Mesendoderm (in vitro differentiated cells): ENCODE data around the gene TBC1D22B.

ENCODE experiments used
- DNase-seq: peaks from one replicate; pipeline ENCODE4 v3.0.0; 2013
- H2AK5ac ChIP-seq: 2 replicates; pipeline ENCODE4 v1.6.1; 2013; ENCODE audit warnings: low read length, inconsistent platforms
- H2BK120ac ChIP-seq: 2 replicates; pipeline ENCODE4 v1.6.1; 2013; ENCODE audit warnings: low read depth, mild to moderate bottlenecking, low read length, moderate library complexity, mixed read lengths
- H2BK15ac ChIP-seq: replicated peaks from 2 replicates; pipeline ENCODE4 v1.6.1; 2013; ENCODE audit warnings: low read depth, mild to moderate bottlenecking, moderate library complexity
- H2BK5ac ChIP-seq: 2 replicates; pipeline ENCODE4 v1.6.1; 2013; ENCODE audit warnings: low read length, inconsistent platforms
- H3K18ac ChIP-seq: 2 replicates; pipeline ENCODE4 v1.6.1; 2013; ENCODE audit warnings: mild to moderate bottlenecking, low read length, mixed read lengths
- H3K23ac ChIP-seq: one replicate; pipeline ENCODE4 v1.6.1; 2013; ENCODE audit warnings: low read length
- H3K27ac ChIP-seq: 2 replicates; pipeline ENCODE4 v1.5.1; 2013; ENCODE audit warnings: low read depth, mild to moderate bottlenecking, inconsistent platforms, low read length, moderate library complexity
- H3K27me3 ChIP-seq: 2 replicates; pipeline ENCODE4 v1.6.1; 2013; ENCODE audit warnings: low read length, control low read depth, mild to moderate bottlenecking, inconsistent platforms; ENCODE audit not compliant: insufficient read depth, poor library complexity
- H3K36me3 ChIP-seq: 2 replicates; pipeline ENCODE4 v1.6.1; 2013; ENCODE audit warnings: low read length, inconsistent platforms; ENCODE audit not compliant: control insufficient read depth, insufficient read depth
- H3K4ac ChIP-seq: one replicate; pipeline ENCODE4 v1.6.1; 2013; ENCODE audit warnings: low read depth, mild to moderate bottlenecking, low read length, moderate library complexity
- H3K4me1 ChIP-seq: 2 replicates; pipeline ENCODE4 v1.6.1; 2013; ENCODE audit warnings: low read depth, low read length, inconsistent platforms; ENCODE audit not compliant: control insufficient read depth
- H3K4me2 ChIP-seq: 2 replicates; pipeline ENCODE4 v1.6.1; 2013; ENCODE audit warnings: low read length
- H3K4me3 ChIP-seq: 2 replicates; pipeline ENCODE4 v1.5.1; 2013; ENCODE audit warnings: mild to moderate bottlenecking, low read length
- H3K56ac ChIP-seq: one replicate; pipeline ENCODE4 v1.6.1; 2013; ENCODE audit warnings: low read length
- H3K79me1 ChIP-seq: 2 replicates; pipeline ENCODE4 v1.6.1; 2013; ENCODE audit warnings: low read length, inconsistent platforms
- H3K79me2 ChIP-seq: 2 replicates; pipeline ENCODE4 v1.6.1; 2013; ENCODE audit warnings: mild to moderate bottlenecking, low read length; ENCODE audit not compliant: control insufficient read depth, insufficient read depth
- H3K9ac ChIP-seq: 2 replicates; pipeline ENCODE4 v1.6.1; 2013; ENCODE audit warnings: low read length, inconsistent platforms
- H4K5ac ChIP-seq: one replicate; pipeline ENCODE4 v1.6.1; 2013; ENCODE audit warnings: low read length
- H4K8ac ChIP-seq: one replicate; pipeline ENCODE4 v1.6.1; 2013; ENCODE audit warnings: low read depth, mild to moderate bottlenecking, control low read depth, low read length, moderate library complexity
- WGBS: extraction: QIAGEN DNeasy Blood & Tissue Kit; methylation state at CpG from one replicate; pipeline ENCODE4 v1.1.7; 2013; ENCODE audit warnings: low lambda C conversion rate, missing lambda C conversion rate; ENCODE audit not compliant: insufficient coverage; ENCODE audit errors: extremely low coverage; 5-methylcytosine and 5-hydroxymethylcytosine counted together

TBC1D22B gene

DNA sequence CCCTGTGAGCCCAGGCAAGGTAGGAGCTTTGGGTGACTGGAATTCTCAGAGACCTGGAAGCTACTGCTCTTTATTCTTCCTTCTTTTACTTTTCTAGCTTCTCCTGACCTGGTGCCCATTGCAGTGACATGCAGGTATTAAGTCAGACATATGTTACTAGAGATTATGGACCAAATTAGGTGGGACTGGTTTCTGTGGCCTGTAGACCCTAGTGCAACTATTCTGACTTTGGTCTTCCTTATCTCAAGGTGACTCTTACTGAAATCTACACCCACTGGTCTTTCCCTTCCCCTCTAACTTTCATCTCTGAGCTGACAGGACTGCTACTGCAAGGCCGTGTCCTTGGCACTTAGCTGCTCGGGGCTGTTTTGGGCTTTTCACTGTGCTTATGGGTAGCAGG, 24.8 kb downstream of the TBC1D22B start:
- no peak overlapping the region for H2AK5ac ChIP-seq
- H2BK15ac ChIP-seq = no peak overlapping the region
- no peak overlapping the region for H2BK5ac ChIP-seq
- H3K4me1 ChIP-seq = no peaks in the 10 kb centered on the region
- H2BK120ac ChIP-seq = no peak overlapping the region
- H3K56ac ChIP-seq = no peak overlapping the region
- no peak overlapping the region for H3K27ac ChIP-seq
- H3K27me3 ChIP-seq = no peaks in the 10 kb centered on the region
- peaks cover 6% of the 10 kb centered on the region for H3K36me3 ChIP-seq
- no peak overlapping the region for H3K4me3 ChIP-seq
- H3K23ac ChIP-seq = no peak overlapping the region
- H3K9ac ChIP-seq = no peak overlapping the region
- no peak overlapping the region for H4K8ac ChIP-seq
- H3K18ac ChIP-seq = no peak overlapping the region
- DNase-seq = no peak
- no peaks in the 10 kb centered on the region for H3K79me2 ChIP-seq
- no peak overlapping the region for H3K4ac ChIP-seq
- no peak overlapping the region for H3K4me2 ChIP-seq
- H4K5ac ChIP-seq = no peak overlapping the region
- no CpG with 5 or more reads among the region's 2 CpGs for WGBS
- H3K79me1 ChIP-seq = peaks cover 2% of the 10 kb centered on the region

DNA sequence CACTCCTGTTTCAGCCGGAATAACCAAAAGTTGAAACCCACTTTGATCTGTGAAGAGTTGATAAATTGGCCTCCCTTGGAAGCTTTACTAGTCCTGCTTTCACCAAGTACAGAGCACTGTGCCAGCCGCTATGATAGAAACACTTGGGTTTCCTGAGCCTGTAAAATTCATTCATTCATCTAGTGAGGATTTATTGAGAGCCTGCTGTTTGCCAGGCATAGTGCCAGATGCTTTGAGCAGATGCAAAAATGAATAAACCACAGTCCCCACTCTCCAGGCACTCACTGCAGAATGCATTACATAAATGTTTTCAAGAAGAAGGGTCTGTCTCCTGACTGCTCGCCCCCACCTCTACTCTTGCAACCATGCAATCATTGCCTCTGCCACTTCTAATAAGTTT, 25.7 kb downstream of the TBC1D22B start:
- H3K79me1 ChIP-seq = peaks cover 2% of the 10 kb centered on the region
- DNase-seq = no peak
- H3K18ac ChIP-seq = no peak overlapping the region
- H4K5ac ChIP-seq = no peak overlapping the region
- no peak overlapping the region for H2BK15ac ChIP-seq
- no peak overlapping the region for H3K9ac ChIP-seq
- no peaks in the 10 kb centered on the region for H3K4me1 ChIP-seq
- H3K4me3 ChIP-seq = no peak overlapping the region
- no peaks in the 10 kb centered on the region for H3K27me3 ChIP-seq
- no peak overlapping the region for H3K56ac ChIP-seq
- no peak overlapping the region for H2BK5ac ChIP-seq
- peaks cover 6% of the 10 kb centered on the region for H3K36me3 ChIP-seq
- H3K79me2 ChIP-seq = no peaks in the 10 kb centered on the region
- H4K8ac ChIP-seq = no peak overlapping the region
- no peak overlapping the region for H3K27ac ChIP-seq
- H3K4ac ChIP-seq = no peak overlapping the region
- H3K4me2 ChIP-seq = no peak overlapping the region
- no peak overlapping the region for H3K23ac ChIP-seq
- no peak overlapping the region for H2BK120ac ChIP-seq
- H2AK5ac ChIP-seq = no peak overlapping the region
- no CpG with 5 or more reads among the region's 3 CpGs for WGBS

DNA sequence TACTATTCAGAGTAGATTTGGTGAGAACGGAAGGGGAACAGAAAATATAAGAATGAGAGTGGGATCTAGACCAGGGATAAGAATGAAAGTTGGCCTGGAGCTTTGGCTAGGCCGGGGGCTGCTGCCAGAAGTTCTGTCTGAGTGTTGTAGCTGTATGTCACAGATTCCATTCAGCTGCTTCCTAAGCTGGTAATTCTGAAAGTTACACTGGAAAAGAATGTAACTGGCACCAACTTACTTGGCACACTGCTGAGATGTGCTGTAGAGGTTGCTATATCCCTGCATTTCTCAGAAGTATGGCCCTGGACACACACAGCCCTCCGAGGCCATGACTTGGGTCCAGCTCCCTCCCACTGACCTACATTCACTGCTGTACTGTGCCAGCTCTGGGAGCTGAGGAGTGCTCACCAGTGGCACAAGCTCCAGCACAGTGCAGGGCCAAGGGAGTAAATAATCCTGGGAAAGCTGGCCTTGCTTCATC, 26.1 kb downstream of the TBC1D22B start:
- H3K4me2 ChIP-seq = no peak overlapping the region
- H3K4ac ChIP-seq = no peak overlapping the region
- H3K79me2 ChIP-seq = no peaks in the 10 kb centered on the region
- H3K27me3 ChIP-seq = no peaks in the 10 kb centered on the region
- H3K4me1 ChIP-seq = no peaks in the 10 kb centered on the region
- no peak overlapping the region for H3K18ac ChIP-seq
- peaks cover 2% of the 10 kb centered on the region for H3K79me1 ChIP-seq
- H3K23ac ChIP-seq = no peak overlapping the region
- no peak overlapping the region for H3K9ac ChIP-seq
- H2AK5ac ChIP-seq = no peak overlapping the region
- H2BK5ac ChIP-seq = no peak overlapping the region
- no peak for DNase-seq
- H3K36me3 ChIP-seq = peaks cover 6% of the 10 kb centered on the region
- H2BK15ac ChIP-seq = no peak overlapping the region
- no peak overlapping the region for H4K5ac ChIP-seq
- no peak overlapping the region for H2BK120ac ChIP-seq
- no CpG with 5 or more reads among the region's 3 CpGs for WGBS
- H3K4me3 ChIP-seq = no peak overlapping the region
- H4K8ac ChIP-seq = no peak overlapping the region
- H3K56ac ChIP-seq = no peak overlapping the region
- no peak overlapping the region for H3K27ac ChIP-seq

DNA sequence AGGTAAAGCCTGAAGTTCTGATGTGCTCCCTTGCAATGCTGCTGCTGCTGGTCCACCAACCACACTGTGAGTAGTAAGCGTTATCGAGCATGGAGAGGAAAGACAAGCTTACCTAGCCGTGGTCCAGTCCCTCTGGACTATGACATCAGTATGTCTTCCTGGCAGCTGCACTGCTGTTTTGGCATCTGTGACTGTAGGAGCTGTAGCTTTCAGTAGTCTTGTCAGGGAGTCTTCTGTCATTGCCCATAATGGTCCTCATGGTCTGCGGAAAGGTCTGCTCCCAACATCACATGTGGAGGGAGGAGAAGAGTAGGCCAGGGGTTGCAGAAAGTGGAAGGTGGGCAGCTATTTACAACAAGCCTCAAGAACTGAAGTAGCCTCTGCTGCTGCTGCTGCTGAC, 27.2 kb downstream of the TBC1D22B start:
- Histone ChIP-seq H3K4ac (no peak overlapping the region), H3K27ac (no peak overlapping the region), H2BK5ac (no peak overlapping the region), H2BK15ac (no peak overlapping the region), H4K5ac (no peak overlapping the region), H3K79me2 (no peaks in the 10 kb centered on the region), H3K4me2 (no peak overlapping the region), H4K8ac (no peak overlapping the region), H2AK5ac (no peak overlapping the region), H3K18ac (no peak overlapping the region), H3K23ac (no peak overlapping the region), H3K56ac (no peak overlapping the region), H3K27me3 (no peaks in the 10 kb centered on the region), H3K79me1 (no peaks in the 10 kb centered on the region), H3K4me3 (no peak overlapping the region), H3K36me3 (peaks cover 6% of the 10 kb centered on the region), H3K4me1 (no peaks in the 10 kb centered on the region), H3K9ac (no peak overlapping the region), H2BK120ac (no peak overlapping the region)
- no peak for DNase-seq
- no CpG with 5 or more reads among the region's 4 CpGs for WGBS

DNA sequence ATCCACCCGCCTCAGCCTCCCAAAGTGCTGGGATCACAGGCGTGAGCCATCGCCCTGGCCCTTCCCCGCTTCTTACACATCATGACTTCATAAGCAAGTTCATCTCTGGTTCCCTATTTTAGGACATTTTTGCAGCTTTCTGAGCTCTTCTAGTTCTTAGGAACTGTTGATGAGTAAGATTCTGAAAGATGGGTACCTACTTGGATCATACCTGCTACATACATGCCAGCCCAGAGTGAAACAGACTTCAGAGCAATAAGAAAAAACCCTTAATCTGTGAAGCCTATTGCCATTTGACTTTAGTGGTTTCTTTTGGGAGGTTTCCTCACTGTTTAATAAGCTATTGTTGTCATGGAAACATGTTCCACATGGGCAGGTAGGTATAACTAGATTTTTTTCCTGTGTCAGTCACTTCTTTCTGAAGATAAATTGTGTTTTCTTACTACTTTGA, 28.3 kb downstream of the TBC1D22B start:
- Histone ChIP-seq H3K23ac (no peak overlapping the region), H3K56ac (no peak overlapping the region), H2AK5ac (no peak overlapping the region), H3K4me3 (no peak overlapping the region), H3K27me3 (no peaks in the 10 kb centered on the region), H3K4me1 (no peaks in the 10 kb centered on the region), H2BK15ac (no peak overlapping the region), H3K79me1 (no peaks in the 10 kb centered on the region), H3K27ac (no peak overlapping the region), H3K4ac (no peak overlapping the region), H3K9ac (no peak overlapping the region), H3K4me2 (no peak overlapping the region), H3K79me2 (no peaks in the 10 kb centered on the region), H3K36me3 (peaks cover 6% of the 10 kb centered on the region), H4K8ac (no peak overlapping the region), H2BK120ac (no peak overlapping the region), H4K5ac (no peak overlapping the region), H2BK5ac (no peak overlapping the region), H3K18ac (no peak overlapping the region)
- WGBS = no CpG with 5 or more reads among the region's 4 CpGs
- DNase-seq = no peak

DNA sequence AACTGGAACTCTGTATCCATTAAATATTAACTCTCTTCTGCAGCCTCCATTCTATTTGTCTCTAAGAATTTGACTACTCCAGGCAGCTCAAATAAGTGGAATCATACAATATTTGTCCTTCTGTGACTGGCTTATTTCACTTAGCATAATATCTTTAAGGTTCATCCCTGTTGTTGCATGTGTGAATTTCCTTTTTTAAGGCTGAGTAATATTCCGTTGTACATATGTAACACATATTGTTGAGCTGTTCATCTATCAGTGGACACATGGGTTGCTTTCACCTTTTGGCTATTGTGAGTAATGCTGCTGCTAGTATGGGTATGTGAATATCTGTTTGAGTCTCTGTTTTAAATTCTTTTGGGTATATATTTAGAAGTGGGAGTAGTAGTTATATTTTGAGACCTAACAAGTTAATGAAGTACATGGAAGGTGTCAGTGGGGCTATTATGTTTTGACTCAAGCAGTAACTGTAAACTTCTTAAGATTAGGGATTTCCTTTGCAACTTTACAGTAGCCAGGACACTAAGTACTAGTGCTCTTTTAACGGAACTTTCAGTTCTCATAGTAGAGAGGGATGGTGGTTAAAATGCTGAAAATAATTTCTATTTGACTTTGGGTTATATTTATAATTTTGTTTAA, 30.1 kb downstream of the TBC1D22B start:
- Histone ChIP-seq H3K27me3 (no peaks in the 10 kb centered on the region), H2BK5ac (no peak overlapping the region), H3K9ac (no peak overlapping the region), H2AK5ac (no peak overlapping the region), H3K36me3 (peaks cover 10% of the 10 kb centered on the region), H3K4me3 (no peak overlapping the region), H3K4me1 (no peaks in the 10 kb centered on the region), H4K8ac (no peak overlapping the region), H3K18ac (no peak overlapping the region), H3K4ac (no peak overlapping the region), H3K56ac (no peak overlapping the region), H3K79me2 (no peaks in the 10 kb centered on the region), H3K27ac (no peak overlapping the region), H3K4me2 (no peak overlapping the region), H4K5ac (no peak overlapping the region), H2BK120ac (no peak overlapping the region), H2BK15ac (no peak overlapping the region), H3K79me1 (no peaks in the 10 kb centered on the region), H3K23ac (no peak overlapping the region)
- DNase-seq = no peak
- WGBS = no CpG with 5 or more reads among the region's 2 CpGs
